ENCODE results near the gene GFI1B. TPM values are rescaled to one million over a fixed set of nuclear protein-coding genes. Genes with fewer than 3 reads are reported as not detected.
"Not testable (repeated sequence)": the region's sequence is repeated elsewhere in the genome, so short reads cannot be mapped to it uniquely, and the experiment has no call there.

Gene GFI1B
- total RNA-seq, 1 experiment from 2014 or later: 0.53 TPM

DNA sequence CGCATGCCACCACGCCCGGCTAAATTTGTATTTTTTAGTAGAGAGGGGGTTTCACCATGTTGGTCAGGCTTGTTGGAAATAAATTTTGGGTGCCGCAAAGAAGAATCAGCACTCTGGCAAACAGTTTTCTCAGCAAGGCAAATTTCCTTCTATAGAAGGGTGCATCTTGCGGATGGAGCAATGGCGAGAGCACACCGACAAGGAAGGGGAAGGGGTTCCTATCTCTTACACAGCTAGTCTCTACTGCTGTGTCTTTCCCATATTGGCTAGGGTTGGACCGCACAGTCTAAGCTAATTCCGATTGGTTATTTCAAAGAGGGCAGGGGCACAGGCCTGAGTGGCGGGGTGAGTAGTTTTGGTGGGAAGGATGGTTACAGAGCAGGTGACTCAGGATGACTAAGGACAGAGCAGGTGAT is 53.0 kb downstream of the GFI1B start:
- peak overlapping the region; percentile 75; the same call in 1 of the 2 replicates for H3K27ac ChIP-seq
- no peaks in the 10 kb centered on the region for H3K9me3 ChIP-seq (replicated peaks)
- H3K4me3 ChIP-seq: peak overlapping the region; percentile 75
- H3K36me3 ChIP-seq: peaks cover 6% of the 10 kb centered on the region
- DNase-seq: no peak
- no peaks in the 10 kb centered on the region for H3K27me3 ChIP-seq
- no peaks in the 10 kb centered on the region for H3K4me1 ChIP-seq

DNA sequence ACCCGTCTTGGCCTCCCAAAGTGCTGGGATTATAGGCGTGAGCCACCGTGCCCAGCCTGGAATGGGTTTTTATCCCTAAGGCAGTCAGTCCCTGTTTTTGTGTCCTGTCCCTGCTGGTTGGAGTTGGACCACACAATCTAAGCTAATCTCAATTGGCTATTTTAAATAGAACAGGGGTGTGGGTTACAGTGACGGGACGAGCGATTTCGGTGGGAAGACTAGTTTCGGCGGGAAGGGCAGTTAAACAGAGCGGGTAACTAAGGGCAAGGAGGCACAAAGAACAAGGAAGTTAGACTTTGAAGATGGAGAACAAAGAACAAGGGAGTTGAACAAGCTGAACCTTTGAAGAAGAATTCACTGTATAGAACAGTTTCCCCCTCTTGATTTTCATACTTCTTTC is 53.7 kb downstream of the GFI1B start:
- no peak for DNase-seq
- no peak overlapping the region for H3K4me3 ChIP-seq
- no peak overlapping the region for H3K27ac ChIP-seq
- H3K27me3 ChIP-seq: no peaks in the 10 kb centered on the region
- H3K4me1 ChIP-seq: no peaks in the 10 kb centered on the region
- H3K9me3 ChIP-seq (replicated peaks): no peaks in the 10 kb centered on the region
- peaks cover 8% of the 10 kb centered on the region for H3K36me3 ChIP-seq

DNA sequence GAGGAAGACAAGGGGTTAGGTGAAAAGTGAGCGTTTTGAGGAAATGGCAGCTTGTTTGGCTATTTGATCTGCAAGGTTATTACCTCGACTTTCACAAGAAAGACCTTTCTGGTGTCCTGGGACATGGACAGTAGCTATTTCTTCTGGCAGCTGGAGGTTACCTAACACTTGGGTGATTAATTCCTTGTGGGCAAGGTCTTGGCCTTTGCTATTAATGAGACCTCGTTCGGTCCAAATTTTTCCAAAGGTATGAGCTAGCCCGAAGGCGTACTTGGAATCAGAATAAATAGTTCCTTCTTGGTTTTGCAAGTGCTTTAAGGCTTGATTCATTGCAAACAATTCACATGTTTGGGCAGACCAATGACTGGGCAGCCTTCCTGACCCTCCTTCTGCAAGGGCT is 57.2 kb downstream of the GFI1B start:
- no peak overlapping the region for H3K4me3 ChIP-seq
- H3K36me3 ChIP-seq: peaks cover 8% of the 10 kb centered on the region
- no peak overlapping the region for H3K27ac ChIP-seq
- H3K27me3 ChIP-seq: no peaks in the 10 kb centered on the region
- H3K9me3 ChIP-seq (replicated peaks): no peaks in the 10 kb centered on the region
- no peak for DNase-seq
- no peaks in the 10 kb centered on the region for H3K4me1 ChIP-seq

DNA sequence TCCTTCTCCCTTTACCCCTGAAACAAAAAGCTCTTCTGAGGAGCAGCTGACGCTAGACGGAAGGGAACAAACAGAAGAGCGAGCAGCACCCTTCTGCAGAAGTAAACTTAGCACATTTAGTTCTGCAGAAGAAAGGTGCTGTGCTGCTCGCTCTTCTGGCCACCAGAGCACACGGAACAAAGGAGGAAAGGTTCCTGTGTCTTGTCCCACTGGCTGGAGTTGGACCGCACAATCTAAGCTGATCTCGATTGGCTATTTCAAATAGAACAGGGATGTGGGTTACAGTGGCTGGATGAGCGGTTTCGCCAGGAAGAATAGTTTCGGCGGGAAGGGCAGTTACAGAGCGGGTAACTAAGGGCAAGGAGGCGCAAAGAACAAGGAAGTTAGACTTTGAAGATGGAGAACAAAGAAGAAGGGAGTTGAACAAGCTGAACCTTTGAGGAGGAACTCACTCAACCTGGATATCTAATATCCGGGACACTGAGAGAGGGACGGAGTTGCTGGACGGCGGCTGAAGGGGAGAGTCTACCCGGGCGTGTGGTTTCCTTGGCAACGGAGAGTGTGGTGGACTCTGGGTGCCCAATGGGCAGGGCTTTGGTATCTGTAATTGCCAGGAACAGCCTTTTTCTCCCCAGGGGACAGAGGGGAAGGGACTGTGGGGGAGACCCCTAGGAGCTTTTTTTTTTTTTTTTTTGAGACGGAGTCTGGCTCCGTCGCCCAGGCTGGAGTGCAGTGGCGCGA is 59.5 kb downstream of the GFI1B start:
- H3K27ac ChIP-seq: no peak overlapping the region
- no peak overlapping the region for H3K4me3 ChIP-seq
- H3K4me1 ChIP-seq: no peaks in the 10 kb centered on the region
- H3K36me3 ChIP-seq: peaks cover 25% of the 10 kb centered on the region
- DNase-seq: no peak
- no peaks in the 10 kb centered on the region for H3K27me3 ChIP-seq
- H3K9me3 ChIP-seq (replicated peaks): no peaks in the 10 kb centered on the region

DNA sequence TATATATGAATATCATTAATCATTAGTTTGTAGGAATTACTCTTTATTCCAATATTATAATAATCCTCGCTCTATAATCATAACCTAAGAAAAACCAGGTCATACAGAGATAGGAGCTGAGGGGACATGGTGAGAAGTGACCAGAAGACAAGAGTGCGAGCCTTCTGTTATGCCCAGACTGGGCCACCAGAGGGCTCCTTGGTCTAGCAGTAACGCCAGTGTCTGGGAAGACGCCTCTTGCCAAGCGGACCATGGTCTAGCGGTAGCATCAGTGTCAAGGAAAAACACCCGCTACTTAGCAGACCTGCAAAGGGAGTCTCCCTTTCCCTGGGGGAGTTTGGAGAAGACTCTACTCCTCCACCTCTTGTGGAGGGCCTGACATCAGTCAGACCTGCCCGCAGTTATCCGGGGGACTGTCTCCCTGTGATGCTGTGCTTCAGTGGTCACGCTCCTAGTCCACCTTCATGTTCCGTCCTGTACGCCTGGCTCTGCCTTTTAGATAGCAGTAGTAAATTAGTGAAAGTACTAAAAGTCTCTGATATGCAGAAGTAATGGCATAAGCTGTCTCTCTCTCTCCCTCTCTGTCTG is 62.5 kb downstream of the GFI1B start:
- DNase-seq: peak; percentile 70 to 72
- not testable (repeated sequence) for H3K27me3 ChIP-seq; H3K9me3 ChIP-seq (replicated peaks); H3K4me1 ChIP-seq; H3K27ac ChIP-seq; H3K4me3 ChIP-seq
- peaks cover 48% of the 10 kb centered on the region for H3K36me3 ChIP-seq

Other genes starting within 250 kb of the GFI1B start
- not detected in 2 replicates for gene AK8, start 100.4 kb upstream of the GFI1B start, total RNA-seq (2014; rRNA removed; shearing (Covaris generic))
- 0.59 and 0.76 TPM in 2 replicates for gene SPACA9, start 99.8 kb upstream of the GFI1B start, total RNA-seq (2014; rRNA removed; shearing (Covaris generic))
- 40.5 and 44.5 TPM in 2 replicates for gene TSC1, start 34.1 kb upstream of the GFI1B start, total RNA-seq (2014; rRNA removed; shearing (Covaris generic))
- gene GTF3C5, start 52.3 kb downstream of the GFI1B start, total RNA-seq (2014; rRNA removed; shearing (Covaris generic)): 87.6 and 89.5 TPM in 2 replicates
- 0.53 and 0.71 TPM in 2 replicates for gene CEL, start 83.3 kb downstream of the GFI1B start, total RNA-seq (2014; rRNA removed; shearing (Covaris generic))
- 21.5 and 26.9 TPM in 2 replicates for gene RALGDS, start 142.5 kb downstream of the GFI1B start, total RNA-seq (2014; rRNA removed; shearing (Covaris generic))
- gene GBGT1, start 185.2 kb downstream of the GFI1B start, total RNA-seq (2014; rRNA removed; shearing (Covaris generic)): 1.2 TPM in 2 replicates
- gene OBP2B, start 230.6 kb downstream of the GFI1B start, total RNA-seq (2014; rRNA removed; shearing (Covaris generic)): not detected in 2 replicates